HG03354 (cell line): ENCODE results near the gene NTSR1.
"Not testable (repeated sequence)": the region's sequence is repeated elsewhere in the genome, so short reads cannot be mapped to it uniquely, and the experiment has no call there.

Experiments
- ATAC-seq: cut with Tn5 transposase; IDR thresholded peaks from one replicate; pipeline ENCODE4 v1.9.1; 2021; ENCODE audit warnings: mild to moderate bottlenecking; ENCODE audit not compliant: unreplicated experiment, poor library complexity, severe bottlenecking

NTSR1 gene

GRCh38 chr20:62671765-62672164, 36.9 kb upstream of the NTSR1 start:
- ATAC-seq = no peak

- no peak for ATAC-seq
Measured at GRCh38 chr20:62674370-62674769, 34.3 kb upstream of the NTSR1 start.

GRCh38 chr20:62675156-62675876, 33.3 kb upstream of the NTSR1 start:
- no peak for ATAC-seq

GRCh38 chr20:62675877-62676260, 32.8 kb upstream of the NTSR1 start:
- no peak for ATAC-seq

- ATAC-seq = no peak
Measured at GRCh38 chr20:62676976-62677375, 31.7 kb upstream of the NTSR1 start.

GRCh38 chr20:62677678-62678077, 31.0 kb upstream of the NTSR1 start:
- ATAC-seq = no peak

GRCh38 chr20:62678553-62678952, 30.1 kb upstream of the NTSR1 start:
- no peak for ATAC-seq

- ATAC-seq = no peak
Measured at GRCh38 chr20:62679978-62680589, 28.6 kb upstream of the NTSR1 start.

- ATAC-seq = no peak
Measured at GRCh38 chr20:62682912-62683517, 25.6 kb upstream of the NTSR1 start.

GRCh38 chr20:62683660-62684322, 24.8 kb upstream of the NTSR1 start:
- not testable (repeated sequence) for ATAC-seq

- ATAC-seq = no peak
Measured at GRCh38 chr20:62684981-62685380, 23.7 kb upstream of the NTSR1 start.

- ATAC-seq = no peak
Measured at GRCh38 chr20:62685781-62686555, 22.7 kb upstream of the NTSR1 start.

- ATAC-seq = no peak
Measured at GRCh38 chr20:62686869-62687830, 21.5 kb upstream of the NTSR1 start.

GRCh38 chr20:62688083-62688482, 20.6 kb upstream of the NTSR1 start:
- no peak for ATAC-seq

- ATAC-seq = no peak
Measured at GRCh38 chr20:62688855-62689460, 19.7 kb upstream of the NTSR1 start.

GRCh38 chr20:62689861-62690260, 18.8 kb upstream of the NTSR1 start:
- ATAC-seq = no peak

GRCh38 chr20:62690261-62690820, 18.3 kb upstream of the NTSR1 start:
- ATAC-seq = no peak

GRCh38 chr20:62691487-62691886, 17.1 kb upstream of the NTSR1 start:
- ATAC-seq = no peak
